Stimulated activated CD8-positive, alpha-beta memory T cell treated with anti-CD3 and anti-CD28 coated beads, Interleukin-15, amount 100 ng/mL, for 48 hours (primary cell): ENCODE measurements around the gene ARL6IP4.
A peak's percentile ranks its signal among the peaks of the same experiment; 100 is the strongest.
"Not testable (repeated sequence)": the region's sequence is repeated elsewhere in the genome, so short reads cannot be mapped to it uniquely, and the experiment has no call there.

Experiments used
- DNase-seq, 2 donors: peaks; one replicate each; pipeline ENCODE4 v3.0.0-alpha.2; 2020; ENCODE audit warnings: low read depth in 2 of 2

The ARL6IP4 gene

DNA sequence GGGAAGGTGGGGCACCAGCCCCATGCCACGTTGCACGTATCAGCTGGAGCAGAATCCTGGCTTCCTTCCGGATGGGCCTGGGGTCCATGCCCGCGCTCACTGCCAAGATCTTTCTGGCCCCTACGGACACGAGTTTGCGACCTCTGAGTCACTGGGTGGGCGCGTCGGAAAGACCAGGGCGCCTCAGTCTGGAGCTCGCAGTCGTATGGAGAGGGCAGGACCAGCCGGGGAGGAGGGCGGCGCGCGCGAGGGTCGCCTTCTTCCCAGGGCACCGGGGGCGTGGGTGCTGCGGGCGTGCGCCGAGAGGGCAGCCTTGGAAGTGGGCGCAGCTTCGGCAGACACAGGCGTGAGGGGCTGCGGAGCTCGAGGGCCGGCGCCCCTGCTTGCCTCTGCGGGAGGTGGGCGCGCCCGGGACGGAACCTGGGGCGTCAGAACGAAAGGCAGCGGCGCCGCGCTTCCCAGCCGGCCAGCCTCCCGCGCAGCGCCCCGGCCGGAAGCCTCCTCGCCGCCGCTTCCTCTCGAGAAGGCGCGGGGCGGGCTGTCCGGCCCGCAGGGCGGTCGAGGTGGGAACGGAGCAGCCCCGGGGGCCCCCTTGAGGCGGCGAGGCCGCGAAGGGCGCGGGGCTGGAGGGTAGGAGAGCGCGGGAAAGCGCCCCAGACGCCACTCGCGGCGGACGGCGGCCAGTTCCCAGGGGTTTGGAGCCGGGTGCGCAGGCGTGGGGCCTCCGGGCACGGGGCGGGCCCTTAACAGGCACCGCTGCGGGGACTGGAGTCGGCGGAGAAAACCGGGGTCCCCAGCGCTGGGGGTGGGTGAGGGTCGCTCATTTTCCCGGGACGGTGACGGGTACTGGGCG, at the start of gene ARL6IP4:
Gene ARL6IP4 (plus strand): TSS at position 499 of the 853 bp plus-strand sequence. CDS start 459 bp downstream, outside the sequence.
- DNase-seq, result peak; percentile 58 to 70

DNA sequence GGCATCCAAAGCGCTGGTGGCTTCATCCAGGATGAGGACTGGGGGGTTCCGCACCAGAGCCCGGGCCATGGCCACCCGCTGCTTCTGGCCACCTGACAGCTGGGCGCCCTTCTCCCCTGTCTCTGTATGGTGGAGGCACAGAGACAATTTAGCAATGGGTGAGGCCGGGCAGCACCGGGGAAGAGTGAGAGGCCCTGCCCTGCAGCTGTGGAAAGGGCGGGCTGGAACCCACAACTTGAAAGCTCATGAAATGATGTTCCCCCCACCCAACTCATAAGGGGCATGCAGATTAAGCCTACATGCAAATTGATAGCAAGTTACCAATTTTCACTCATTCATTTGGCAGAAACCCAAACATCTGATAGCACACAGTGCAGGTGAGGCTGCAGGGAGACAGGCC, 48.3 kb upstream of the ARL6IP4 start:
- no peak for DNase-seq

DNA sequence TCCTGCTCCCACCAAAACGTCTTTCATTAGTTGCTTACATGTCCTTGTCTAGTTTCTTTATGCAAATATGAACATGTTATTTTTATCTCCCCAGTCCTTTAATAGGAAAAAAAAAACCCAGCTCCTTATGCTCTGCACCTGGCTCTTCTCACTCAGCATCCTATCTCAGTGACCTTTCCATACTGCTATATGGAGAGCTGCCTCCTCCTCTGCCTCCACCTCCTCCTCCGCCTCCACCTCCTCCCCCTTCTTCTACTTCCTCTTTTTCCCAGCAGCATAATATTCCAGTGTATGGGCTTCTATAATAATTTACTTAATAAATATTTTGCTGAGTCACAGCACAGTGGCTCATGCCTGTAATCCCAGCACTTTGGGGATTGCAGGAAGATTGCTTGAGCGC, 45.8 kb upstream of the ARL6IP4 start:
- DNase-seq, result no peak

- no peak for DNase-seq
These were observed 45.2 kb upstream of the ARL6IP4 start for GRCh38 chr12:122935318-122935717.

GRCh38 chr12:122937622-122938091, 42.8 kb upstream of the ARL6IP4 start:
- DNase-seq, result no peak

- DNase-seq, result no peak
These were observed 41.4 kb upstream of the ARL6IP4 start for GRCh38 chr12:122939125-122939524.

GRCh38 chr12:122941351-122941750, 39.1 kb upstream of the ARL6IP4 start:
- not testable (repeated sequence) for DNase-seq

GRCh38 chr12:122942637-122943036, 37.8 kb upstream of the ARL6IP4 start:
- no peak for DNase-seq

GRCh38 chr12:122943196-122943595, 37.3 kb upstream of the ARL6IP4 start:
- DNase-seq, result no peak

DNA sequence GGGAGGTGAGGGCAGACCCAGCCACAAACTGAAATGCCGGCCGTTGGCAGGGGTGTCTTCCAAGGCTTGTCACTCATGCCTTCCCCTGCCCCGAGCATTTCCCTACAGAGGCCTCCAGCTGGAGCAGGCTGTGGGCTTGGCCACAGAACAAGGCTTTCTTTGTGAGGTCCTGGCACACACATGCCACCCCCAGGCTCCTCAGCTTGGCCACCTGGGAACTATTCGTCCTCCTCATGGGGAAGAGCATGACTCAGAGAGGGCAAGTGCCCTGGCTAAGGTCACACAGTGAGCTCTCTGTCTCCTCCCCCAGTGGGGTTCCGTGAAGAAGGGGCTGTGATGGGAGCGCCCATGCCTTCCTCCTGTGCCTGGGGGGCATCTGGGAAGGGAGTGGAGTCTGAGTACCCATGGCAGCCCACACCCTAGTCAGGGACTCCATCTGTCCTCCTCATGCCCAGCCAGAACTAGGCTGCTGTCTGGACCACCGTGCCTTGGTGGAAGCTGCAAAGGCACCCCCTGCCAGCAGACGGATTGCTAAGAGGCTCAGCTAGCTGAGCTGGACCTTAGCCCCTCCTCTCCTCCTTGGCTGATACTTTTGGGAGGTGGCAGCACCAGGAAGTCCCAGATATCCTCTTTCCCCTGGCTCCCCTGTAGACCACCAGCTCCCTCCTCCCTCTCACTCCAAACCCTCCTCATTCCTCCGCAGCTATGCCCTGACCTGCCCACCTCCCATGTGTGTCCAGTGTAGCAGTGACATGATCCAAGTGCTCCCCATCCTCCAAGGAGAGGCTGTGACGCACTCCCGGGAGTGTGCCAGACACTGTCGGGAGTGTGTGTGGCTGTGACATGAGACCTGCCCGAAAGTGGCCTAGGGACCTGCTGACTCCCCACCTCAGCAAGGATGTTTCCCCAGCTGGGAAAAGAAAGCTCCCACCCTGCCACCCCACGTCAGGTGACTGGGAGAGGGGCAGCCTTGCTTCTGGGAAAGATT, 35.6 kb upstream of the ARL6IP4 start:
- DNase-seq, result no peak

DNA sequence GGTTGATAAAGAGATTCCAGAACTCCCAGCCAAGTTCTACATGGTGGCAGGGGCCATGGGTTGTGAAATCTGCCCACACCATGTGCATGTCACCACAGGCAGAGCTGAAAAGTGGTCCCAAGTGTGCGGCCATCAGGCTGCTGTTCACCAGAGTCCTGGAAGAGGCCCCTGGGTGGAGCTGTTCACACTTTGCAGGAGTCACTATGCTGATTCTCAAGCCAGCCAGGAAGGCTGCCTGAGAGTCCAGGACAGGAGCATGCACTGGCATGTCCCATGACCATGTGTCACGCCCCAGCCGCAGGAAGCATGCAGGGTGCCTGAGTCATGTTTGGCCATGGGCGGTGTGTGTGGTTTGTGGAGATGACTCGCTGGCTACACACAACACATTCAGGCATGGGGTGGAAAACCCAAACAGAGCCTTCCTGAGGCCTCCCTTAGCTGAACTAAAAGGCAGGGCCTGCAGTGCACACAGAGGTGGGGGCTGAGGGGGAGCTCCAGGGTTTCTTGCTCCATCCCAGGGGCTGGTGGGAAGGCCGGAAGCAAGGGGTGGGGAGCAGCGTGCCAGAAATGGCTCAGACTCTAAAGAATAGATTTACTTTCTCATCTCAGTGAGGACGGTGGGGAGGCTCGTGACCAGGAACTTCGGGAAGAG, 33.7 kb upstream of the ARL6IP4 start:
- peak; percentile 87 to 90 for DNase-seq

GRCh38 chr12:122947352-122947792, 33.1 kb upstream of the ARL6IP4 start:
- DNase-seq, result no peak

- no peak for DNase-seq
These were observed 31.9 kb upstream of the ARL6IP4 start for GRCh38 chr12:122948605-122949004.

- no peak for DNase-seq
These were observed 31.1 kb upstream of the ARL6IP4 start for GRCh38 chr12:122949405-122949804.

DNA sequence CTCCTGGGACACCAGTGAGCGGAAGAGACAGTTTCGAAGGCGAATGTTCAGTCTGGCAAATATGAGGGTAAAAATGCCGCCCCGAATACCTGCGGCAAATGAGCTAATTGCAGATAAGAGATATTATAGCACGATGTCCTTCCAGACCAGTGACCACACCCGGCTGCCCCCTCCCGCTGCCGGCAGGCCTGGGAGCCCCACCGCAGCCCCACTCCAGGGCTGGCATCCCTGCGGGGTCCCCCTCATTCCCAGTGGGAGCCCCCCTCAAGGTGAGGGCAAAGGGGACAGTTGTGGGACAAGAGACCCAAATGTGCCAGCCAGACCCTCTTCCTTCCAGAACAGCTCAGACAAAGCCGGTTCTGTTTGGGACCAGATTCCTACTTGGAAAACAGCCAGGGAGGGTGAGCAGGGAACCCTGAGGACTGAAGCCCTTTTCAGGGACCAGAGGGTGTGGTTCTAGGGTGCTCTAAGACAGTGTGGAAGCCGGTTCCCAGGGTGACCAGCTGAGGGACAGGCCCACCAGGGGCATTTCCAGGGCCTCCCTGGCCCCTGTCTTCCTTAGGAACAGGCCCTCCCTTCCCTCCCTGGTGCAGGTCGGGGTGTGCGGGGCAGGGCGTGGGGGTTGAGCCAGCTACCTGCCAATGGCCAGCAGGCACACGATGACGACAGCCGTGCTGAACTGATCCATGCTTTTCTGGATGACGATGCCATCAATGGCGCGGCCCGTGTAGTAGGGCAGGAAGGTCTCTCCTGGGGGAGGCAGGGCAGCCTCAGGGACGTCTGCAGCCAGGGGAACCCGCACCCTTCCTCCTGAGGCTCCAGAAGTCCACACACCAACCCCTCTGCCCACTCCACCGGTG, 30.4 kb upstream of the ARL6IP4 start:
- DNase-seq, result no peak

DNA sequence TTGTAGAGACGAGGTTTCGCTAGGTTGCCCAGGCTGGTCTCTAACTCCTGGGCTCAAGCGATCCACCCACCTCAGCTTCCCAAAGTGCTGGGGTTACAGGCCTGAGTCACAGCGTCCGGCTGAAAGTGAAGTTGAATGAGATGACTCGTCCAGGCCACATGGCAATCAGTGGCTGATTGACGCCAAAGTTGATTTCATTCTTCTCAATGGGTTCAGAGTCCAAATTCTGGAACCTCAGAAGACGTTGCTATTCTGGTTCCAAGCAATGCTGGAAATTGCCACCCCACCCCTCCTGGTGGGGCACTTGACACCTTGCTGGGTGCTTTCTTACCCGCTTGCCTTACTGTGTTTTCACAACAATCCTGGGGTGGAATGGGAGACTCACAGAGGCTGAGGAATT, 29.1 kb upstream of the ARL6IP4 start:
- DNase-seq, result no peak

GRCh38 chr12:122951979-122952892, 28.2 kb upstream of the ARL6IP4 start:
- peak; percentile 44 to 58 for DNase-seq

DNA sequence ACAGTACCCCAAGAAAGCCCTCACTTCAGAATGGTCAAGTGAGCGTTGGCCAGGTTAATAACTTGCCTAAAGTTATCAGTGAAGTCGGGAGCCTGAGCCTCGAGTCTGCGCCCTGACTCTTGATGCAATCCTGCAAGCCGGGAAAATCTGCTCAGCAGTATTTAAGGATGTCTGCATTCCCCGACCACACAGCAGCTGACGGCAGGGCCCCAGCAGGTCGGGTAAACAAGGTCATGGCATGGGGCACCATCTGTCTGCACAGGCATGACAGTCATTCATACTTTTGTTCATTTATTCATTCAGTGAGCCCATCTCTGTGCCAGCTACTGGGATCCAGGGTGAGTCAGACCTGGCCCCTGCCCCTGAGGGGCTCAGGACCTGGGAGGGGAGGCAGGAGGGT, 25.3 kb upstream of the ARL6IP4 start:
- no peak for DNase-seq

GRCh38 chr12:122956035-122956434, 24.4 kb upstream of the ARL6IP4 start:
- no peak for DNase-seq
